Osteoblast (primary cell): ENCODE data around the gene PCGF5. TPM values are rescaled to one million over a fixed set of nuclear protein-coding genes. Genes with fewer than 3 reads are reported as not detected.
"Not testable (repeated sequence)": the region's sequence is repeated elsewhere in the genome, so short reads cannot be mapped to it uniquely, and the experiment has no call there.

Experiments used
- DNase-seq: peaks from one replicate; pipeline ENCODE4 v3.0.0; 2011; ENCODE audit warnings: low spot score, mixed read lengths; ENCODE audit not compliant: insufficient read length; ENCODE audit errors: missing footprints
- H2AFZ ChIP-seq: 2 replicates; pipeline ENCODE4 v1.6.0; 2011; ENCODE audit warnings: mild to moderate bottlenecking, low read length
- H3K27ac ChIP-seq: 2 replicates; pipeline ENCODE4 v1.5.1; 2011; ENCODE audit warnings: mild to moderate bottlenecking, low read depth, low read length, moderate library complexity
- H3K27me3 ChIP-seq: 2 replicates; pipeline ENCODE4 v1.6.0; 2012; ENCODE audit warnings: mild to moderate bottlenecking, control low read depth, inconsistent platforms, low read length, moderate library complexity; ENCODE audit not compliant: insufficient read depth
- H3K36me3 ChIP-seq: 2 replicates; pipeline ENCODE4 v1.5.1; 2011; ENCODE audit warnings: mild to moderate bottlenecking, low read length, control low read depth, moderate library complexity; ENCODE audit not compliant: insufficient read depth
- H3K4me1 ChIP-seq: 2 replicates; pipeline ENCODE4 v1.5.1; 2011; ENCODE audit warnings: mild to moderate bottlenecking, low read length, control low read depth, moderate library complexity; ENCODE audit not compliant: insufficient read depth
- H3K4me2 ChIP-seq: 2 replicates; pipeline ENCODE4 v1.6.0; 2011; ENCODE audit warnings: mild to moderate bottlenecking, low read length; ENCODE audit not compliant: insufficient read depth
- H3K4me3 ChIP-seq: fragments of 200-600 bp; sonication (generic); 3 replicates; pipeline ENCODE4 v1.5.1; 2012; ENCODE audit warnings: mild to moderate bottlenecking, low read length, inconsistent platforms; ENCODE audit not compliant: insufficient read depth
- H3K79me2 ChIP-seq: 2 replicates; pipeline ENCODE4 v1.6.0; 2012; ENCODE audit warnings: mild to moderate bottlenecking, low read length, control low read depth, inconsistent platforms; ENCODE audit not compliant: insufficient read depth
- H3K9me3 ChIP-seq: 2 replicates; pipeline ENCODE4 v1.5.1; 2011; ENCODE audit warnings: low read depth, low read length, control low read depth
- H4K20me1 ChIP-seq: 2 replicates; pipeline ENCODE4 v1.6.0; 2012; ENCODE audit warnings: mild to moderate bottlenecking, low read length, control low read depth; ENCODE audit not compliant: insufficient read depth
- total RNA-seq: library from RNA; depleted of rRNA; stranded (reverse); fragments of >200 nt; gene quantifications from 2 replicates; pipeline ENCODE4 v1.2.3, GENCODE V29; 2012
- TF ChIP-seq, protein P1 (sequence below): IDR thresholded peaks from 2 replicates; pipeline ENCODE4 v1.5.1; 2011; ENCODE audit warnings: mild to moderate bottlenecking, low read depth, low read length, moderate library complexity; ENCODE audit errors: extremely low read depth

PCGF5 gene
- total RNA-seq, 1 donor, result 99.2 TPM

DNA sequence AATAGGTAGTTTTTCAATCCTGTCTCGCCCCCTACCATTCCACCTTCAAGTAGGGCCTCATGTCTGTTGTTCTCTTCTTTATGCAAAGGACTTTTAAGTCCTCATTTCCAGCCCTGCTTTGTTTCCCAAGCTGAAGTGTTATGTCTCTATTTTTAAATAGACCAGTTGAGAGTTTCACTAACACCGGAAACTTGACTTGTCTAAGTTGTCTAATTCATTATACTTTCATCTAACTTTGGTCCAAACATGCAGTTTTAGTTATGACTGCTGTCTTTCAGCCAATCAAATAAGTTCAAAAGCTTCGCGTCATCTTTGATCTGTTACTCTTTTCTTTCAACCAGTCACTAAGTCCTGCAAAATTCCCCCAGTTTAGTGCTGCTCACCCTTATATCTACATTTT is 32.8 kb downstream of the PCGF5 start:
- Histone ChIP-seq H3K79me2 (no peaks in the 10 kb centered on the region), H3K9me3 (peaks cover 1% of the 10 kb centered on the region), H2AFZ (no peak overlapping the region), H3K36me3 (peaks cover 16% of the 10 kb centered on the region), H3K27ac (no peak overlapping the region), H3K4me2 (no peak overlapping the region), H3K4me1 (no peaks in the 10 kb centered on the region), H3K4me3 (no peak overlapping the region), H3K27me3 (no peaks in the 10 kb centered on the region), H4K20me1 (no peaks in the 10 kb centered on the region)
- no peak for DNase-seq
- TF ChIP-seq, protein P1, sequence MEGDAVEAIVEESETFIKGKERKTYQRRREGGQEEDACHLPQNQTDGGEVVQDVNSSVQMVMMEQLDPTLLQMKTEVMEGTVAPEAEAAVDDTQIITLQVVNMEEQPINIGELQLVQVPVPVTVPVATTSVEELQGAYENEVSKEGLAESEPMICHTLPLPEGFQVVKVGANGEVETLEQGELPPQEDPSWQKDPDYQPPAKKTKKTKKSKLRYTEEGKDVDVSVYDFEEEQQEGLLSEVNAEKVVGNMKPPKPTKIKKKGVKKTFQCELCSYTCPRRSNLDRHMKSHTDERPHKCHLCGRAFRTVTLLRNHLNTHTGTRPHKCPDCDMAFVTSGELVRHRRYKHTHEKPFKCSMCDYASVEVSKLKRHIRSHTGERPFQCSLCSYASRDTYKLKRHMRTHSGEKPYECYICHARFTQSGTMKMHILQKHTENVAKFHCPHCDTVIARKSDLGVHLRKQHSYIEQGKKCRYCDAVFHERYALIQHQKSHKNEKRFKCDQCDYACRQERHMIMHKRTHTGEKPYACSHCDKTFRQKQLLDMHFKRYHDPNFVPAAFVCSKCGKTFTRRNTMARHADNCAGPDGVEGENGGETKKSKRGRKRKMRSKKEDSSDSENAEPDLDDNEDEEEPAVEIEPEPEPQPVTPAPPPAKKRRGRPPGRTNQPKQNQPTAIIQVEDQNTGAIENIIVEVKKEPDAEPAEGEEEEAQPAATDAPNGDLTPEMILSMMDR, result no peak

DNA sequence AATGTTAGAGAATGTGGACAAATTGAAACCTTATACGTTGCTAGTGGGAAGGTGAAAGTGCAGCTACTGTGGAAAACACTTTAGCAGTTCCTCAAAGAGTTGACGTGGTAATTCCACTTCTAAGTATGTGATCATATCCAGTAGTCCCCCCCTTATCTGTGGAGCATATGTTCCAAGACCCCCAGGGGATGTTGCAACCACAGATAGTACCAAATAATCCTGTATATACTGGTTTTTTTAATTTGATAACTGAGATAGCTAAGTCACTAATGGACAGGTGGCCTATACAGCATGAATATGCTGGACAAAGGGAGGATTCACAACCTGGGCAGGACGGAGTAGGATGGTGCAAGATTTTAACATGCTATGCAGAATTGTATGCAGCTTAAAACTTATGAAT is 36.8 kb downstream of the PCGF5 start:
- DNase-seq, result no peak
- Histone ChIP-seq H3K4me3 (no peak overlapping the region), H3K4me1 (no peaks in the 10 kb centered on the region), H3K36me3 (peaks cover 16% of the 10 kb centered on the region), H3K79me2 (no peaks in the 10 kb centered on the region), H3K9me3 (peaks cover 1% of the 10 kb centered on the region), H4K20me1 (no peaks in the 10 kb centered on the region), H3K4me2 (no peak overlapping the region), H3K27ac (no peak overlapping the region), H3K27me3 (no peaks in the 10 kb centered on the region), H2AFZ (no peak overlapping the region)
- TF ChIP-seq, protein P1, result no peak

DNA sequence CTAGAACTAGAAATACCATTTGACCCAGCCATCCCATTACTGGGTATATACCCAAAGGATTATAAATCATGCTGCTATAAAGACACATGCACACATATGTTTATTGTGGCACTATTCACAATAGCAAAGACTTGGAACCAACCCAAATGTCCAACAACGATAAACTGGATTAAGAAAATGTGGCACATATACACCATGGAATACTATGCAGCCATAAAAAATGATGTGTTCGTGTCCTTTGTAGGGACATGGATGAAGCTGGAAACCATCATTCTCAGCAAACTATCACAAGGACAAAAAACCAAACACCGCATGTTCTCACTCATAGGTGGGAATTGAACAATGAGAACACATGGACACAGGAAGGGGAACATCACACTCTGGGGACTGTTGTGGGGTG is 40.0 kb downstream of the PCGF5 start:
- H3K79me2 ChIP-seq, H3K27ac ChIP-seq, H3K4me3 ChIP-seq, H4K20me1 ChIP-seq, H3K36me3 ChIP-seq, DNase-seq, H2AFZ ChIP-seq, H3K4me1 ChIP-seq, H3K27me3 ChIP-seq, H3K9me3 ChIP-seq, H3K4me2 ChIP-seq: not testable (repeated sequence)

DNA sequence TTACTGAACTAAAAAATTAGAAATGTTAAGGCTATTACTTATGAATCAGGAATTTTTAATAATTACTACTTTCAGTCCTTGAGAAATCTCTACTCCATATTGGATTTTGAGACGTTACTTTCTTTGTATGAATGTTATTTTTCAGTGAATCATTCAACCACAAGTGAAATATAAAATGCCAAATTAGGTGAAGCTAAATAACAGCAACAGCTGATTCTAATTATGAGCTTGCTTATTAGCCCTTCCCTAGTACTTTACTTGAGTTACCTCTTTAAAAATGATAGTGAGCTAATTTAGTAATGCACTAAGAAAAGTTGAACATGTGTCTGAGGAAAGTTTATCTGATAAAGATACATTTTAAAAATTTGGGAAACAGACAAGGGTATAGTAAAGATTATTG is 51.4 kb downstream of the PCGF5 start:
- no peaks in the 10 kb centered on the region for H3K9me3 ChIP-seq
- no peak overlapping the region for H2AFZ ChIP-seq
- H3K4me3 ChIP-seq, result no peak overlapping the region
- H4K20me1 ChIP-seq, result no peaks in the 10 kb centered on the region
- no peaks in the 10 kb centered on the region for H3K27me3 ChIP-seq
- H3K27ac ChIP-seq, result no peak overlapping the region
- no peaks in the 10 kb centered on the region for H3K79me2 ChIP-seq
- TF ChIP-seq, protein P1, result no peak
- no peak overlapping the region for H3K4me2 ChIP-seq
- no peaks in the 10 kb centered on the region for H3K4me1 ChIP-seq
- peaks cover 7% of the 10 kb centered on the region for H3K36me3 ChIP-seq
- no peak for DNase-seq
